H9 (cell line): ENCODE measurements around the gene KIRREL3. TPM values are rescaled to one million over a fixed set of nuclear protein-coding genes. Genes with fewer than 3 reads are reported as not detected.
A peak's percentile ranks its signal among the peaks of the same experiment; 100 is the strongest.
"Not testable (repeated sequence)": the region's sequence is repeated elsewhere in the genome, so short reads cannot be mapped to it uniquely, and the experiment has no call there.

Experiments used
- DNase-seq: peaks from one replicate; pipeline ENCODE4 v3.0.0-alpha.2; 2017
- H2AFZ ChIP-seq: one replicate; pipeline ENCODE4 v1.6.1; 2013; ENCODE audit warnings: mild to moderate bottlenecking, low read length, control low read depth, moderate library complexity
- H2AK5ac ChIP-seq: 2 replicates; pipeline ENCODE4 v1.6.1; 2013; ENCODE audit warnings: low read length, control low read depth, mixed read lengths; ENCODE audit not compliant: insufficient read length
- H2BK120ac ChIP-seq: one replicate; pipeline ENCODE4 v1.6.1; 2013; ENCODE audit warnings: low read depth, mild to moderate bottlenecking, low read length, control low read depth, inconsistent platforms; ENCODE audit not compliant: poor library complexity, severe bottlenecking
- H2BK12ac ChIP-seq: 2 replicates; pipeline ENCODE4 v1.6.1; 2013; ENCODE audit warnings: low read length, control low read depth, mixed read lengths, low read depth; ENCODE audit not compliant: insufficient read length
- H2BK15ac ChIP-seq: 2 replicates; pipeline ENCODE4 v1.6.1; 2013; ENCODE audit warnings: low read depth, low read length, control low read depth
- H2BK20ac ChIP-seq: one replicate; pipeline ENCODE4 v1.6.1; 2013; ENCODE audit warnings: low read depth, mild to moderate bottlenecking, low read length, control low read depth, inconsistent platforms; ENCODE audit not compliant: poor library complexity, severe bottlenecking
- H2BK5ac ChIP-seq: 2 replicates; pipeline ENCODE4 v1.6.1; 2013; ENCODE audit warnings: low read length, control low read depth, mixed read lengths; ENCODE audit not compliant: insufficient read length
- H3K14ac ChIP-seq: 2 replicates; pipeline ENCODE4 v1.6.1; 2013; ENCODE audit warnings: low read length, control low read depth; ENCODE audit not compliant: insufficient read depth
- H3K18ac ChIP-seq: 2 replicates; pipeline ENCODE4 v1.6.1; 2013; ENCODE audit warnings: low read depth, mild to moderate bottlenecking, mixed read lengths, low read length, control low read depth; ENCODE audit not compliant: insufficient read length
- H3K23ac ChIP-seq: 2 replicates; pipeline ENCODE4 v1.6.1; 2013; ENCODE audit warnings: low read length, control low read depth, mixed read lengths, low read depth; ENCODE audit not compliant: insufficient read length
- H3K23me2 ChIP-seq: 2 replicates; pipeline ENCODE4 v1.6.1; 2013; ENCODE audit warnings: low read depth, mild to moderate bottlenecking, mixed read lengths, low read length, control low read depth; ENCODE audit not compliant: insufficient read length, poor library complexity, severe bottlenecking
- H3K27ac ChIP-seq: 2 replicates; pipeline ENCODE4 v1.5.1; 2013; ENCODE audit warnings: low read length, control low read depth, mixed read lengths, low read depth; ENCODE audit not compliant: insufficient read length
- H3K27me3 ChIP-seq: 2 replicates; pipeline ENCODE4 v1.6.1; 2013; ENCODE audit warnings: low read length, control low read depth, inconsistent platforms; ENCODE audit not compliant: insufficient read depth
- H3K4ac ChIP-seq: 2 replicates; pipeline ENCODE4 v1.6.1; 2013; ENCODE audit warnings: low read depth, mild to moderate bottlenecking, control low read depth, inconsistent platforms, low read length, moderate library complexity
- H3K4me1 ChIP-seq: 2 replicates; pipeline ENCODE4 v1.6.1; 2013; ENCODE audit warnings: low read length, control low read depth, inconsistent platforms; ENCODE audit not compliant: insufficient read depth
- H3K4me2 ChIP-seq: 2 replicates; pipeline ENCODE4 v1.6.1; 2013; ENCODE audit warnings: low read length, control low read depth, mixed read lengths; ENCODE audit not compliant: insufficient read length, insufficient read depth
- H3K56ac ChIP-seq: 2 replicates; pipeline ENCODE4 v1.6.1; 2013; ENCODE audit warnings: low read depth, mild to moderate bottlenecking, mixed read lengths, low read length, control low read depth; ENCODE audit not compliant: insufficient read length
- H3K79me1 ChIP-seq: 2 replicates; pipeline ENCODE4 v1.6.1; 2013; ENCODE audit warnings: low read depth, mild to moderate bottlenecking, moderate library complexity, low read length, control low read depth, inconsistent platforms; ENCODE audit not compliant: insufficient read depth, poor library complexity, severe bottlenecking
- H3K79me2 ChIP-seq: 2 replicates; pipeline ENCODE4 v1.6.1; 2013; ENCODE audit warnings: low read length, control low read depth, inconsistent platforms; ENCODE audit not compliant: insufficient read depth
- H3K9ac ChIP-seq: 2 replicates; pipeline ENCODE4 v1.6.1; 2013; ENCODE audit warnings: low read length, control low read depth, mixed read lengths; ENCODE audit not compliant: insufficient read length; ENCODE audit errors: extremely low read depth
- H3K9me3 ChIP-seq: one replicate; pipeline ENCODE4 v1.6.1; 2013; ENCODE audit warnings: low read depth, low read length, inconsistent platforms; ENCODE audit not compliant: control insufficient read depth
- H3T11ph ChIP-seq: one replicate; pipeline ENCODE4 v1.6.1; 2013; ENCODE audit warnings: mild to moderate bottlenecking, low read length, control low read depth, inconsistent platforms
- H4K20me1 ChIP-seq: one replicate; pipeline ENCODE4 v1.6.1; 2013; ENCODE audit not compliant: control insufficient read depth, insufficient read length, insufficient read depth
- H4K5ac ChIP-seq: 2 replicates; pipeline ENCODE4 v1.6.1; 2013; ENCODE audit warnings: low read depth, mild to moderate bottlenecking, mixed read lengths, low read length, control low read depth; ENCODE audit not compliant: insufficient read length
- H4K8ac ChIP-seq: replicated peaks from 2 replicates; pipeline ENCODE4 v1.6.1; 2013; ENCODE audit warnings: low read length, control low read depth, mixed read lengths, low read depth; ENCODE audit not compliant: insufficient read length
- H4K91ac ChIP-seq: 2 replicates; pipeline ENCODE4 v1.6.1; 2013; ENCODE audit warnings: low read depth, mild to moderate bottlenecking, moderate library complexity, mixed read lengths, low read length, control low read depth; ENCODE audit not compliant: insufficient read length
- H3K27ac Mint-ChIP-seq, 3 experiments: 2 replicates in 2 of 3; 3 replicates in 1 of 3; pipeline ENCODE4 v1.8.0; 2020 to 2021; ENCODE audit warnings: mixed read lengths in 3 of 3, mild to moderate bottlenecking in 1 of 3, moderate library complexity in 1 of 3
- H3K27me3 Mint-ChIP-seq: 2 replicates; pipeline ENCODE4 v1.8.0; 2021; ENCODE audit warnings: low read depth, mild to moderate bottlenecking, moderate library complexity, mixed read lengths
- H3K36me3 Mint-ChIP-seq, 3 experiments: 2 replicates in 2 of 3; 3 replicates in 1 of 3; pipeline ENCODE4 v1.8.0; 2020 to 2021; ENCODE audit warnings: low read depth in 3 of 3, mixed read lengths in 3 of 3; ENCODE audit not compliant: insufficient read depth in 1 of 3
- H3K4me1 Mint-ChIP-seq, 2 experiments: 2 replicates each; pipeline ENCODE4 v1.8.0; 2020; ENCODE audit warnings: mixed read lengths in 2 of 2
- H3K4me3 Mint-ChIP-seq, 2 experiments: 2 replicates in 1 of 2; 3 replicates in 1 of 2; pipeline ENCODE4 v1.8.0; 2020 to 2021; ENCODE audit warnings: mild to moderate bottlenecking in 2 of 2, mixed read lengths in 2 of 2, moderate library complexity in 1 of 2
- H3K9me3 Mint-ChIP-seq, 2 experiments: 2 replicates in 1 of 2; 3 replicates in 1 of 2; pipeline ENCODE4 v1.8.0; 2020; ENCODE audit warnings: mild to moderate bottlenecking in 2 of 2, mixed read lengths in 2 of 2, moderate library complexity in 1 of 2
- WGBS: extraction: QIAGEN DNeasy Blood & Tissue Kit; methylation state at CpG from one replicate; pipeline ENCODE4 v1.1.7; 2013; ENCODE audit warnings: missing lambda C conversion rate, low lambda C conversion rate, mixed read lengths; ENCODE audit not compliant: insufficient read length; ENCODE audit errors: extremely low coverage; 5-methylcytosine and 5-hydroxymethylcytosine counted together
- microRNA-seq: library from miRNA; unstranded; fragments of <30 nt; microRNA quantifications from one replicate; pipeline ENCODE4, GENCODE V29; 2020; ENCODE audit warnings: borderline microRNAs expressed
- total RNA-seq: library from RNA; stranded (reverse); gene quantifications from 2 replicates; pipeline ENCODE4 v1.2.1, GENCODE V29; 2021

The KIRREL3 gene
- total RNA-seq, 1 experiment from 2014 or later = 0.17 TPM

DNA sequence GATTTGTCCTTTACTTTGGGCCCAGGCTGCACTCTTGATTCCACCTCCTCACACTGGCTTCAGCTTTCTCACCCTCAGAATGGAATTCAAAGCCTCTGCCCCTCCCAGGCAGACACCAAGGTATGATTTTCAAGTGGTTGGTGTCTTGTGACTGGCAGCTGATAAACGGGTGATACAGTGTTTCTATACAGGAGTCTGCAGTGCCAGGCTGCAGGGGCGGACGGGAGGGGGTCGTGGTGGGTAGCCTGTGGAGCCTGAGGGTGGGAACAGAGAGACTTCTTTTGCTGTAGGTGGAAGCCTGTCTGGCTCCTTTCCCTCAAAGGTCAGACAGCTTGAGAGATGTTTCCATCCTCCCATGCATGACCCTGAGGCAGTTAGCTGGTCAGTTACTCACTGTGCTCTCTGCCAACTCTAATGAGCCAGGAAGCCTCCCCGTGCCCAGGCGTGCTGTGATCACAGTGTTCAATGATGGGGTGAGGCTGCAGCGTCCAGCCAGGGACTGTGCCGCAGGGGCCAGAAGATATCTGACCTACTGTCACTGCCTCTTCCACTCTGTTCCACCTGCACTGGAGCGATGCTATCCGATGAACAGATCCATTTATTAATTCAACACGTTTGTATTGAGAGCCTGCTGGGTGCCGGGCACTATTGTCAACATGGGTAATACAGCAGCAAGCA, 627.0 kb downstream of the KIRREL3 start:
- H4K8ac ChIP-seq, H3K4me1 ChIP-seq, H3T11ph ChIP-seq, H3K79me2 ChIP-seq, H3K9me3 ChIP-seq, H4K20me1 ChIP-seq, H3K4me3 Mint-ChIP-seq, H2BK15ac ChIP-seq, H2BK20ac ChIP-seq, H3K18ac ChIP-seq, H3K56ac ChIP-seq, H3K27me3 Mint-ChIP-seq, H3K4ac ChIP-seq, H3K23me2 ChIP-seq, H3K9ac ChIP-seq, H3K27me3 ChIP-seq, H3K14ac ChIP-seq, H4K5ac ChIP-seq, H2AFZ ChIP-seq, H2BK5ac ChIP-seq, H2BK120ac ChIP-seq, H2AK5ac ChIP-seq, H3K23ac ChIP-seq, H3K9me3 Mint-ChIP-seq, H3K36me3 Mint-ChIP-seq, DNase-seq, H2BK12ac ChIP-seq, H3K4me2 ChIP-seq, H4K91ac ChIP-seq, H3K27ac ChIP-seq, H3K79me1 ChIP-seq: not testable (repeated sequence)
- H3K27ac Mint-ChIP-seq = 0 out of 7 replicates have a peak overlapping the region, but pooled peaks of 1 of the 3 experiments have one; percentile 48
- WGBS = no CpG with 5 or more reads among the region's 12 CpGs
- H3K4me1 Mint-ChIP-seq = peaks cover 9 to 22% of the 10 kb centered on the region in 2 experiments

Small RNA genes within 50 kb of the gene (microRNA-seq; reads per million reads assigned to microRNA genes)
- gene MIR3167 = not detected
